Measurements from ENCODE around the gene KIFAP3. TPM values are rescaled to one million over a fixed set of nuclear protein-coding genes. Genes with fewer than 3 reads are reported as not detected.

The KIFAP3 gene
- total and polyA plus RNA-seq, 2 donors (not counting 1 experiment from before 2014, with no cell fraction given) = 3.7 to 14.9 TPM

- no peak overlapping the region for H2AFZ ChIP-seq (ENCODE audit: insufficient read depth, low read depth, low read length, poor library complexity, severe bottlenecking)
- Mint-ChIP-seq H3K4me3 (no peak overlapping the region), H3K27me3 (no peaks in the 10 kb centered on the region), H3K27ac (no peak overlapping the region), H3K4me1 (no peaks in the 10 kb centered on the region), H3K9me3 (ENCODE audit: insufficient read depth) (no peaks in the 10 kb centered on the region)
- ATAC-seq (ENCODE audit: low read depth) = no peak
- ChIA-PET CTCF (no interaction called here), POLR2A (no interaction called here)
- no peak for TF ChIP-seq CTCF (IDR thresholded peaks at IDR 0.05)
- no peak for TF ChIP-seq EZH2 (IDR thresholded peaks at IDR 0.05; ENCODE audit: borderline replicate concordance, insufficient read depth, low read depth, low read length, poor library complexity, severe bottlenecking)
- intact Hi-C loops (cut with micrococcal nuclease) = no loop called here
- H3K4me1 ChIP-seq (ENCODE audit: control insufficient read depth in 2 of 2, insufficient read depth in 2 of 2, low read length in 2 of 2) = no peaks in the 10 kb centered on the region
- H3K4me2 ChIP-seq (replicated peaks; ENCODE audit: low read depth, low read length, poor library complexity, severe bottlenecking) = no peak overlapping the region
- H3K79me2 ChIP-seq (ENCODE audit: control insufficient read depth, insufficient read depth, low read length) = no peaks in the 10 kb centered on the region
- no peak overlapping the region for H3K27ac ChIP-seq (ENCODE audit: low read length in 2 of 2)
- H3K36me3 ChIP-seq (replicated peaks in 1 of 2; ENCODE audit: control extremely low read depth in 1 of 2, control insufficient read depth in 1 of 2, extremely low read depth in 1 of 2, insufficient read depth in 2 of 2, low read length in 1 of 2) = peaks cover 0 to 3% of the 10 kb centered on the region in 2 experiments
- H3K27me3 ChIP-seq (replicated peaks in 1 of 4; ENCODE audit: control extremely low read depth in 1 of 4, control insufficient read depth in 3 of 4, insufficient read depth in 4 of 4, low read length in 3 of 4) = no peaks in the 10 kb centered on the region
- DNase-seq = no peak
- no CpG with 5 or more reads among the region's 2 CpGs for WGBS (ENCODE audit: insufficient coverage)
- H4K20me1 ChIP-seq (ENCODE audit: control insufficient read depth, insufficient read depth, low read length, poor library complexity, severe bottlenecking) = no peaks in the 10 kb centered on the region
- H3K9ac ChIP-seq (ENCODE audit: low read length) = no peak overlapping the region
- H3K4me3 ChIP-seq (ENCODE audit: control extremely low read depth in 1 of 5, extremely low read depth in 1 of 5, insufficient read depth in 1 of 5, low read depth in 2 of 5, low read length in 4 of 5) = no peak overlapping the region
- no peaks in the 10 kb centered on the region for H3K9me3 ChIP-seq (ENCODE audit: control extremely low read depth in 1 of 3, control insufficient read depth in 2 of 3, insufficient read depth in 1 of 3, low read length in 2 of 3)
Measured at GRCh38 chr1:169924063-169924462, 150.4 kb downstream of the KIFAP3 start.

- H3K27ac ChIP-seq (ENCODE audit: low read length in 2 of 2) = no peak overlapping the region
- H3K4me3 Mint-ChIP-seq = no peak overlapping the region
- H3K9ac ChIP-seq (ENCODE audit: low read length) = no peak overlapping the region
- ChIA-PET CTCF (no interaction called here), POLR2A (no interaction called here)
- peaks cover 0 to 3% of the 10 kb centered on the region in 2 experiments for H3K36me3 ChIP-seq (replicated peaks in 1 of 2; ENCODE audit: control extremely low read depth in 1 of 2, control insufficient read depth in 1 of 2, extremely low read depth in 1 of 2, insufficient read depth in 2 of 2, low read length in 1 of 2)
- H3K27me3 ChIP-seq (replicated peaks in 1 of 4; ENCODE audit: control extremely low read depth in 1 of 4, control insufficient read depth in 3 of 4, insufficient read depth in 4 of 4, low read length in 3 of 4) = no peaks in the 10 kb centered on the region
- no peak overlapping the region for H3K27ac Mint-ChIP-seq
- no peaks in the 10 kb centered on the region for H3K4me1 Mint-ChIP-seq
- H3K79me2 ChIP-seq (ENCODE audit: control insufficient read depth, insufficient read depth, low read length) = no peaks in the 10 kb centered on the region
- H3K4me3 ChIP-seq (ENCODE audit: control extremely low read depth in 1 of 5, extremely low read depth in 1 of 5, insufficient read depth in 1 of 5, low read depth in 2 of 5, low read length in 4 of 5) = no peak overlapping the region
- no CpG with 5 or more reads among the region's 4 CpGs for WGBS (ENCODE audit: insufficient coverage)
- no peak for TF ChIP-seq EZH2 (IDR thresholded peaks at IDR 0.05; ENCODE audit: borderline replicate concordance, insufficient read depth, low read depth, low read length, poor library complexity, severe bottlenecking)
- TF ChIP-seq CTCF (IDR thresholded peaks at IDR 0.05) = no peak
- DNase-seq (no peak), ATAC-seq (ENCODE audit: low read depth) (no peak)
- intact Hi-C loops (cut with micrococcal nuclease) = no loop called here
- H3K4me2 ChIP-seq (replicated peaks; ENCODE audit: low read depth, low read length, poor library complexity, severe bottlenecking) = no peak overlapping the region
- no peak overlapping the region for H2AFZ ChIP-seq (ENCODE audit: insufficient read depth, low read depth, low read length, poor library complexity, severe bottlenecking)
- no peaks in the 10 kb centered on the region for H4K20me1 ChIP-seq (ENCODE audit: control insufficient read depth, insufficient read depth, low read length, poor library complexity, severe bottlenecking)
- H3K4me1 ChIP-seq (ENCODE audit: control insufficient read depth in 2 of 2, insufficient read depth in 2 of 2, low read length in 2 of 2) = no peaks in the 10 kb centered on the region
- no peaks in the 10 kb centered on the region for H3K27me3 Mint-ChIP-seq
- no peaks in the 10 kb centered on the region for H3K9me3 Mint-ChIP-seq (ENCODE audit: insufficient read depth)
- no peaks in the 10 kb centered on the region for H3K9me3 ChIP-seq (ENCODE audit: control extremely low read depth in 1 of 3, control insufficient read depth in 2 of 3, insufficient read depth in 1 of 3, low read length in 2 of 3)
Measured at GRCh38 chr1:169921080-169921479, 153.4 kb downstream of the KIFAP3 start.
